H1 (cell line): Measurements from ENCODE around the gene ZFAND4. TPM values are rescaled to one million over a fixed set of nuclear protein-coding genes. Genes with fewer than 3 reads are reported as not detected.

Experiments used
- CTCF ChIA-PET: fragments of 300-600 bp; sonication (Branson Sonifier 250); formaldehyde crosslinking; loops from one replicate; lab custom pipeline; 2021; ENCODE audit not compliant: partially characterized antibody; lab: Charles Lee
- POLR2A ChIA-PET: fragments of 300-600 bp; sonication (Branson Sonifier 250); formaldehyde crosslinking; loops from one replicate; lab custom pipeline; 2021; ENCODE audit warnings: inconsistent platforms; ENCODE audit not compliant: partially characterized antibody; lab: Charles Lee
- DNase-seq, 2 experiments: peaks; one replicate each; pipeline versions ENCODE4 v3.0.0 to v3.0.0-alpha.2; 2010 to 2022; ENCODE audit warnings: low spot score in 2 of 2, low read depth in 1 of 2, mixed read lengths in 1 of 2
- FAIRE-seq: peaks from 2 replicates; lab custom pipeline; 2011; peaks lifted over from hg19 to GRCh38; lab: Jason Lieb, UNC
- H2AFZ ChIP-seq: 2 replicates; pipeline ENCODE4 v1.8.1; 2012; ENCODE audit warnings: low read length, inconsistent platforms
- H2AK5ac ChIP-seq: 2 replicates; pipeline ENCODE4 v1.6.1; 2013; ENCODE audit warnings: low read depth, low read length
- H2BK120ac ChIP-seq: replicated peaks from 2 replicates; pipeline ENCODE3; 2013; ENCODE audit warnings: low read depth, low read length, inconsistent platforms
- H2BK12ac ChIP-seq: 2 replicates; pipeline ENCODE4 v1.6.1; 2013; ENCODE audit warnings: low read depth, low read length
- H2BK15ac ChIP-seq: 2 replicates; pipeline ENCODE4 v1.6.1; 2013; ENCODE audit warnings: low read length
- H2BK20ac ChIP-seq: 2 replicates; pipeline ENCODE4 v1.6.1; 2013; ENCODE audit warnings: low read length
- H2BK5ac ChIP-seq: 2 replicates; pipeline ENCODE4 v1.6.1; 2013; ENCODE audit warnings: low read depth, low read length
- H3K14ac ChIP-seq: 2 replicates; pipeline ENCODE4 v1.6.1; 2013; ENCODE audit warnings: inconsistent platforms; ENCODE audit not compliant: insufficient read length
- H3K18ac ChIP-seq: 2 replicates; pipeline ENCODE4 v1.6.1; 2013; ENCODE audit warnings: low read length; ENCODE audit errors: extremely low read depth
- H3K23ac ChIP-seq: 2 replicates; pipeline ENCODE4 v1.6.1; 2013; ENCODE audit warnings: inconsistent platforms; ENCODE audit not compliant: insufficient read length
- H3K23me2 ChIP-seq: 2 replicates; pipeline ENCODE4 v1.6.1; 2013; ENCODE audit warnings: low read depth, low read length
- H3K27ac ChIP-seq: 2 replicates; pipeline ENCODE4 v1.6.1; 2011; ENCODE audit warnings: low read depth, low read length, inconsistent platforms
- H3K27me3 ChIP-seq, 4 experiments: replicated peaks in 1 of 4; 1 replicate in 1 of 4; 2 replicates in 3 of 4; pipeline versions ENCODE4 v1.6.1 to v1.8.1; 2011 to 2013; ENCODE audit warnings: low read length in 3 of 4, mild to moderate bottlenecking in 3 of 4, inconsistent platforms in 2 of 4, mixed read lengths in 2 of 4, moderate library complexity in 1 of 4; ENCODE audit not compliant: control insufficient read depth in 3 of 4, insufficient read depth in 3 of 4; ENCODE audit errors: extremely low read depth in 1 of 4
- H3K36me3 ChIP-seq, 4 experiments: 2 replicates each; pipeline versions ENCODE4 v1.6.1 to v1.8.1; 2011 to 2013; ENCODE audit warnings: mild to moderate bottlenecking in 4 of 4, low read length in 3 of 4, moderate library complexity in 2 of 4, control low read depth in 1 of 4, inconsistent platforms in 1 of 4; ENCODE audit not compliant: insufficient read depth in 4 of 4, control insufficient read depth in 2 of 4
- H3K4ac ChIP-seq: replicated peaks from 2 replicates; pipeline ENCODE3; 2013; ENCODE audit warnings: low read length, low read depth, mixed read lengths, inconsistent platforms; ENCODE audit not compliant: insufficient read length
- H3K4me1 ChIP-seq, 4 experiments: replicated peaks in 1 of 4; 1 replicate in 1 of 4; 2 replicates in 3 of 4; pipeline versions ENCODE4 v1.6.1 to v1.8.1; 2011 to 2013; ENCODE audit warnings: low read length in 3 of 4, inconsistent platforms in 2 of 4, mixed read lengths in 1 of 4; ENCODE audit not compliant: insufficient read depth in 4 of 4, control insufficient read depth in 3 of 4
- H3K4me2 ChIP-seq, 2 experiments: 2 replicates each; pipeline versions ENCODE4 v1.6.1 to v1.8.1; 2011 to 2013; ENCODE audit warnings: low read depth in 2 of 2, low read length in 2 of 2, control low read depth in 1 of 2, inconsistent platforms in 1 of 2, mild to moderate bottlenecking in 1 of 2; ENCODE audit not compliant: insufficient read depth in 1 of 2
- H3K4me3 ChIP-seq, 4 experiments: fragments of 200-600, 300-600 bp in 1 of 4; sonication (generic), shearing (Covaris generic), sonication (Bioruptor Twin) in 1 of 4; 2 replicates each; pipeline versions ENCODE4 v1.5.1 to v1.8.1; 2011 to 2016; ENCODE audit warnings: low read length in 4 of 4, low read depth in 3 of 4, control low read depth in 2 of 4, inconsistent platforms in 2 of 4, mild to moderate bottlenecking in 2 of 4, mixed read lengths in 1 of 4, moderate library complexity in 1 of 4; ENCODE audit not compliant: insufficient read depth in 2 of 4; ENCODE audit errors: extremely low read depth in 1 of 4
- H3K56ac ChIP-seq: replicated peaks from 2 replicates; pipeline ENCODE3; 2013; ENCODE audit warnings: low read depth, mild to moderate bottlenecking, mixed read lengths, low read length, inconsistent platforms; ENCODE audit not compliant: insufficient read length
- H3K79me1 ChIP-seq: 2 replicates; pipeline ENCODE4 v1.6.1; 2013; ENCODE audit warnings: low read depth, low read length, control low read depth
- H3K79me2 ChIP-seq, 2 experiments: 2 replicates each; pipeline versions ENCODE4 v1.6.1 to v1.8.1; 2012 to 2013; ENCODE audit warnings: low read length in 2 of 2, mild to moderate bottlenecking in 2 of 2, inconsistent platforms in 1 of 2; ENCODE audit not compliant: insufficient read depth in 2 of 2, control insufficient read depth in 1 of 2
- H3K9ac ChIP-seq, 4 experiments: replicated peaks in 1 of 4; 1 replicate in 1 of 4; 2 replicates in 3 of 4; pipeline versions ENCODE4 v1.6.1 to v1.8.1; 2011 to 2013; ENCODE audit warnings: low read depth in 3 of 4, low read length in 3 of 4, control low read depth in 2 of 4, mild to moderate bottlenecking in 2 of 4, moderate library complexity in 2 of 4, inconsistent platforms in 1 of 4; ENCODE audit errors: extremely low read depth in 1 of 4
- H3K9me3 ChIP-seq, 2 experiments: 2 replicates each; pipeline versions ENCODE4 v1.6.1 to v1.8.1; 2012 to 2013; ENCODE audit warnings: mild to moderate bottlenecking in 2 of 2, moderate library complexity in 2 of 2, control low read depth in 1 of 2, inconsistent platforms in 1 of 2, low read depth in 1 of 2, low read length in 1 of 2, mixed read lengths in 1 of 2; ENCODE audit not compliant: insufficient read depth in 2 of 2
- H4K20me1 ChIP-seq, 2 experiments: replicated peaks in 1 of 2; 2 replicates each; pipeline versions ENCODE3 to v1.8.1; 2011 to 2013; ENCODE audit warnings: inconsistent platforms in 2 of 2, low read length in 2 of 2, mild to moderate bottlenecking in 1 of 2; ENCODE audit not compliant: insufficient read depth in 2 of 2, control insufficient read depth in 1 of 2
- H4K5ac ChIP-seq: 2 replicates; pipeline ENCODE4 v1.6.1; 2013; ENCODE audit warnings: low read length, low read depth, mixed read lengths, inconsistent platforms; ENCODE audit not compliant: insufficient read length
- H4K8ac ChIP-seq: 2 replicates; pipeline ENCODE4 v1.8.0; 2013; ENCODE audit warnings: mild to moderate bottlenecking, moderate library complexity, low read length, inconsistent platforms; ENCODE audit not compliant: insufficient read depth; ENCODE audit errors: extremely low read depth
- H4K91ac ChIP-seq: replicated peaks from 2 replicates; pipeline ENCODE3; 2013; ENCODE audit warnings: low read length, mixed read lengths, inconsistent platforms; ENCODE audit not compliant: insufficient read length
- EGR1 ChIP-seq: IDR thresholded peaks from 2 replicates; pipeline ENCODE4 v1.6.1; 2011; ENCODE audit warnings: low read depth, low read length, borderline replicate concordance
- JUND ChIP-seq: IDR thresholded peaks from 2 replicates; pipeline ENCODE4 v1.6.1; 2011; ENCODE audit warnings: mild to moderate bottlenecking, improper control_type of control experiment, low read length
- NANOG ChIP-seq: IDR thresholded peaks from 2 replicates; pipeline ENCODE4 v1.6.1; 2011; ENCODE audit warnings: low read length, low read depth, mild to moderate bottlenecking, inconsistent platforms; ENCODE audit not compliant: insufficient read depth, poor library complexity, severe bottlenecking
- POLR2AphosphoS5 ChIP-seq: IDR thresholded peaks from 2 replicates; pipeline ENCODE4 v1.6.1; 2011; ENCODE audit warnings: low read depth, low read length
- RNF2 ChIP-seq: fragments of 200-900, 300-1000 bp; sonication (generic); IDR thresholded peaks from 2 replicates; pipeline ENCODE4 v1.7.1; 2016; ENCODE audit warnings: borderline replicate concordance, low read depth, mild to moderate bottlenecking, antibody characterized with exemption, low read length; ENCODE audit not compliant: poor library complexity, severe bottlenecking; ENCODE audit errors: missing control alignments
- SP1 ChIP-seq: IDR thresholded peaks from 2 replicates; pipeline ENCODE4 v1.6.1; 2011; ENCODE audit warnings: low read depth, low read length
- SP4 ChIP-seq: IDR thresholded peaks from 2 replicates; pipeline ENCODE4 v1.6.1; 2012; ENCODE audit warnings: low read length, inconsistent platforms
- WGBS, 2 experiments: shearing (Covaris generic) in 1 of 2; methylation state at CpG; one replicate each; pipeline versions ENCODE4 v1.1.6 to v1.1.7; 2013 to 2015; ENCODE audit warnings: low lambda C conversion rate in 2 of 2, mixed read lengths in 2 of 2, inconsistent platforms in 1 of 2, low coverage in 1 of 2, missing lambda C conversion rate in 1 of 2; ENCODE audit not compliant: insufficient replicate concordance in 2 of 2, insufficient coverage in 1 of 2, insufficient read length in 1 of 2; ENCODE audit errors: extremely low coverage in 1 of 2, missing lambda C conversion rate in 1 of 2; 5-methylcytosine and 5-hydroxymethylcytosine counted together
- polyA plus RNA-seq, 7 experiments: library from polyadenylated mRNA; depleted of rRNA in 3 of 7; stranded (reverse) in 5 of 7; unstranded in 2 of 7; fragments of >200 nt in 5 of 7; fragments of 200-250 nt in 2 of 7; gene quantifications; 1 replicate in 5 of 7; 2 replicates in 1 of 7; 4 replicates in 1 of 7; pipeline versions ENCODE4 v1.2.1 to v1.2.3, GENCODE V29; 2011 to 2013; ENCODE audit warnings: missing spikeins in 2 of 7, mixed read lengths in 2 of 7
- total RNA-seq: library from RNA; stranded (reverse); fragmentation: NEBNext Ultra II Directional; extraction: Animal tissue kit (Norgen Biotek cat#: 25700); gene quantifications from 2 replicates; pipeline ENCODE4 v1.2.1, GENCODE V29; 2021

ZFAND4 gene
- total and polyA plus RNA-seq, 2 of the 8 experiments (the other 6 are each of a cell fraction or from before 2014, with no cell fraction given), result 2.8 to 17.8 TPM

- H2AFZ ChIP-seq, result no peak overlapping the region
- H3K4ac ChIP-seq, result no peak overlapping the region
- no peak overlapping the region for H4K8ac ChIP-seq
- H3K23me2 ChIP-seq, result no peaks in the 10 kb centered on the region
- CTCF ChIA-PET, result interaction anchor here (0.8 kb wide), 1 partner anchor 30 kb away, joined by 3 read pairs; no protein-coding TSS in a partner anchor
- TF ChIP-seq NANOG (no peak), SP4 (no peak), POLR2AphosphoS5 (no peak), EGR1 (no peak), SP1 (no peak), JUND (no peak), RNF2 (no peak)
- no peak overlapping the region for H2BK120ac ChIP-seq
- H2BK20ac ChIP-seq, result no peak overlapping the region
- H2BK15ac ChIP-seq, result no peak overlapping the region
- H3K9ac ChIP-seq, result no peak overlapping the region
- H3K9me3 ChIP-seq, result no peaks in the 10 kb centered on the region
- H3K23ac ChIP-seq, result no peak overlapping the region
- DNase-seq (no peak), FAIRE-seq (no peak)
- H3K4me3 ChIP-seq, result no peak overlapping the region
- H3K36me3 ChIP-seq, result peaks cover 0 to 9% (median 4%) of the 10 kb centered on the region in 4 experiments; a peak in 5 of 8 replicates
- no peaks in the 10 kb centered on the region for H3K27me3 ChIP-seq
- H3K4me1 ChIP-seq, result no peaks in the 10 kb centered on the region
- H4K91ac ChIP-seq, result no peak overlapping the region
- no peak overlapping the region for H3K27ac ChIP-seq
- no peaks in the 10 kb centered on the region for H3K79me2 ChIP-seq
- POLR2A ChIA-PET, result no interaction called here
- no peaks in the 10 kb centered on the region for H3K79me1 ChIP-seq
- no peak overlapping the region for H4K5ac ChIP-seq
- H3K18ac ChIP-seq, result no peak overlapping the region
- no peak overlapping the region for H2AK5ac ChIP-seq
- no peak overlapping the region for H3K56ac ChIP-seq
- H3K4me2 ChIP-seq, result no peak overlapping the region
- H4K20me1 ChIP-seq, result no peaks in the 10 kb centered on the region
- no peak overlapping the region for H2BK12ac ChIP-seq
- no peak overlapping the region for H3K14ac ChIP-seq
- no peak overlapping the region for H2BK5ac ChIP-seq
- WGBS, 2 experiments, result 86% methylated on average over 3 of the region's 3 CpGs; no CpG with 5 or more reads in 1 of the 2 experiments
Measured at GRCh38 chr10:45625879-45626278, 46.7 kb downstream of the ZFAND4 start.
